Heart right ventricle (tissue), 16 donors: ENCODE measurements around the gene SDCBP2. TPM values are rescaled to one million over a fixed set of nuclear protein-coding genes. Genes with fewer than 3 reads are reported as not detected.

ENCODE experiments used
- ATAC-seq, 8 donors: fragments of 200-7000 bp; cut with Tn5 transposase; one replicate each; pipeline ENCODE4 v1.9.1; 2020; ENCODE audit warnings: mild to moderate bottlenecking in 8 of 8, moderate library complexity in 8 of 8, moderate number of reproducible peaks in 1 of 8
- DNase-seq, 2 donors: peaks; one replicate each; pipeline ENCODE4 v3.0.0-alpha.2; 2020
- H3K27ac ChIP-seq, 10 donors: fragments of 200-600 bp; sonication (generic) in 2 of 10; one replicate each; pipeline versions ENCODE4 v1.5.0 to v1.8.0; 2020 to 2022; ENCODE audit warnings: mild to moderate bottlenecking in 3 of 10
- H3K27me3 ChIP-seq, 7 donors: fragments of 200-600 bp; one replicate each; pipeline ENCODE4 v1.8.0; 2021 to 2022; ENCODE audit warnings: mild to moderate bottlenecking in 2 of 7
- H3K36me3 ChIP-seq, 9 donors: fragments of 200-600 bp; sonication (generic) in 1 of 9; one replicate each; pipeline versions ENCODE4 v1.5.0 to v1.8.0; 2020 to 2022; ENCODE audit warnings: mild to moderate bottlenecking in 2 of 9
- H3K4me1 ChIP-seq, 9 donors: fragments of 200-600 bp; sonication (generic) in 1 of 9; one replicate each; pipeline versions ENCODE4 v1.5.0 to v1.8.0; 2020 to 2022; ENCODE audit warnings: mild to moderate bottlenecking in 4 of 9
- H3K4me3 ChIP-seq, 10 donors: fragments of 200-600 bp; sonication (generic) in 2 of 10; one replicate each; pipeline versions ENCODE4 v1.5.0 to v1.8.0; 2020 to 2022; ENCODE audit warnings: mild to moderate bottlenecking in 7 of 10, moderate library complexity in 2 of 10
- H3K9me3 ChIP-seq, 11 donors: fragments of 200-600 bp in 10 of 11; sonication (generic) in 2 of 11; one replicate each; pipeline versions ENCODE4 v1.5.0 to v1.8.0; 2013 to 2022; ENCODE audit warnings: mild to moderate bottlenecking in 2 of 11, control low read depth in 1 of 11, moderate library complexity in 1 of 11
- CTCF ChIP-seq, 9 donors: fragments of 200-600 bp; sonication (generic) in 2 of 9; IDR thresholded peaks; one replicate each; pipeline versions ENCODE4 v1.5.0 to v1.8.0; 2021 to 2022; ENCODE audit warnings: antibody characterized with exemption in 9 of 9, mild to moderate bottlenecking in 5 of 9, moderate library complexity in 1 of 9
- WGBS, 2 donors: extraction: QIAGEN DNeasy Blood & Tissue Kit; methylation state at CpG; one replicate each; pipeline ENCODE4 v1.1.7; 2013; ENCODE audit warnings: inconsistent platforms in 1 of 2; 5-methylcytosine and 5-hydroxymethylcytosine counted together
- intact Hi-C, 10 donors: fragments of 100-400 bp; cut with DNase I; formaldehyde crosslinking; loops; one replicate each; pipeline versions ENCODE4 v1.11.1 to v1.14.2; 2022
- polyA plus RNA-seq, 2 donors: library from polyadenylated mRNA; stranded (reverse); fragments of 200-250 nt; gene quantifications; one replicate each; pipeline ENCODE4 v1.2.3, GENCODE V29; 2013
- total RNA-seq, 10 donors: library from RNA; stranded (reverse); fragmentation: NEBNext Ultra II Directional in 3 of 10; extraction: Animal tissue kit (Norgen Biotek cat#: 25700) in 3 of 10; gene quantifications; one replicate each; pipeline versions ENCODE4 v1.2.1 to v1.2.4, GENCODE V29; 2021 to 2023
- donor health status: Arrhythmogenic right ventricular cardiomyopathy.
- donor health status: ischemic (EF 13 %, LVEDD 7.1; RV severe dilation, severe dysfunction).
- donor health status: healthy with polysubstance abuse.
- donor health status: DM: no; HTN: yes; CAD: no.
- donor health status: DM: no; HTN: no; CAD: no.
- donor health status: ischemic (EF 25% LVEDD 6.9; RV normal size, moderate dysfunction).
- donor health status: ischemic (EF 25% LVEDD 5.7; RV mildly dilated, moderate dysfunction).
- donor health status: healthy.
- donor health status: DM: yes; HTN: yes; CAD: no.
- donor health status: Ischemic cardiomyopathy.
- donor health status: ischemic (EF 35%, LVEDD 5.7; RV mildly dilated, moderate dysfunction).
- donor health status: nonischemic (EF 11% LVEDD 7.7; RV severe dilation, severe dysfunction).
- donor health status: DM: yes; HTN: yes; CAD: no.
- donor health status: PGD.
- donor health status: ischemic (EF 29% LVEDD 5.4; RV normal size, mild dysfunction).
- donor health status: nonischemic (EF 23%, LVEDD 6.1; RV moderate dilation, normal function).

SDCBP2 gene
- total and polyA plus RNA-seq, 12 donors = 0.62 to 4.3 (median 2.0) TPM

- DNase-seq (no peak), ATAC-seq (no peak)
- WGBS, 2 donors = 85 to 97% methylated on average over 5 of the region's 5 CpGs
- intact Hi-C loops = loop anchor here in 1 of 10 donors (2.0 kb wide), 1 partner anchor 81 kb away; no protein-coding TSS in a partner anchor
- Histone ChIP-seq H3K4me1 (peaks cover 0 to 24% (median 15%) of the 10 kb centered on the region in 9 donors), H3K9me3 (no peaks in the 10 kb centered on the region), H3K27ac (no peak overlapping the region), H3K4me3 (no peak overlapping the region), H3K27me3 (no peaks in the 10 kb centered on the region), H3K36me3 (no peaks in the 10 kb centered on the region)
- TF ChIP-seq CTCF (IDR thresholded peaks at IDR 0.05) = no peak
These were observed 13.1 kb downstream of the SDCBP2 start for GRCh38 chr20:1315804-1316203.

DNA sequence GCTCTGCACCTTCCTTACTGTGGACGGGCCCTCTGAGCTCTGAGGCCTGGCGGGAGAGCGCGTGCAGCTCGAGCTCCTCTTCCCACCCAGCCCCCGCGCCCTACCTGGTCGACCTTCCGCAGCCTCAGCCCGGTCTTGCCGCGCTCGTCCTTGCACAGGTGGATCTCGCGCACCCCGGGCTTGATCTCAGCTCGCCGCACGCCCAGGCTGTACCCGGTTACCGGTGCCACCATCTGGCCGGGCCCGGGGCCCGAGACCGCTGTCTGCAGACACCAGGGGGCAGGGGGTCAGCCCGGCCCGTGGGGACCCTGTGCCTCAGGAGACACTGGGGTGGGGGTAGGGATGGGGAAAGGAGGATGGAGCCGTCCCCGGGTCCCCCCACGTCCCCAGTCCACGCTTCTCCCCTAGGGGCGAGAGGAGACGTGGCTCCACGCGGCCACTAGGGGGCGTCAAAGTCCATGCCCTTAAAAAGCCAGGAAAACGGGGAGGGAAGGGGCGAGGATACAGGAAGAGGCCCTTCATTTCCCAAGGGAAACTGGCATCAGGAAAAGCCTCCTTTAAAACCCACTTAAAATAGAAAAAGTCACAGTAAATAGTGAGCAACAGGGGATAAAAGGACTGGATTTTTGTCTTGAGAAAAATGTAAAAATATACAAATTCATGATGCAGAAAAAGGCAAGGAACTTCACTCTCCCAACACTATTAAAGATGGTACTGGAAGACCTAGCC lies 15.5 kb downstream of the SDCBP2 start:
- H3K4me3 ChIP-seq = peak overlapping the region in 9 of 10 donors; percentile 2 to 40 (median 33)
- 13 to 19% methylated on average over 37 to 38 of the region's 38 CpGs for WGBS, 2 donors

DNA sequence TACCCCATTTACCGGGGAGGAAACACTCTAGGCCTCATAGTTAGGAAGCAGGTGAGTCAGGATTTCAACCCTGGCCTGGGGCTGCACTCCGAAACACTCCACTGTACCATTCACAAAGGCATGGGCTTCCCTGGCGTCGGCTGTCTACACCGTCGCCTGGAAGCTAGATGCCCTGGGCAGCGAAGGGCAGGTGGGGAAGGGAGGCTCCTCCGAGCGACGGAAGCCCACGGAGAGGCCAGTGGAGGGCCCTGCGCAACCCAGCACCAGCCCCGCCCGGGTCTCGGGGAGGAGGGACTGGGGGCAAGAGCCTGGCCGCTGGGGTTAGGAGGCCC lies 16.1 kb downstream of the SDCBP2 start:
- DNase-seq (no peak), ATAC-seq (peak in 4 of 8 donors; percentile 3 to 44 (median 22))
- no peaks in the 10 kb centered on the region for H3K27me3 ChIP-seq
- peaks cover 0 to 18% (median 13%) of the 10 kb centered on the region in 9 donors for H3K4me1 ChIP-seq
- H3K9me3 ChIP-seq = no peaks in the 10 kb centered on the region
- H3K27ac ChIP-seq = no peak overlapping the region
- no peak for TF ChIP-seq CTCF (IDR thresholded peaks at IDR 0.05)
- peak overlapping the region in 4 of 10 donors; percentile 22 to 40 (median 38) for H3K4me3 ChIP-seq
- H3K36me3 ChIP-seq = no peaks in the 10 kb centered on the region
- intact Hi-C loops = loop anchor here in 8 of 10 donors (1.0 to 5.0 kb wide), 8 partner anchors 79 to 156 kb away; partner anchors contain the start of gene FKBP1A (in 1 of the 8)
- WGBS, 2 donors = 73 to 79% methylated on average over 15 to 16 of the region's 16 CpGs

More for the DNA sequence above, 15.5 kb downstream of the SDCBP2 start:
- H3K4me1 ChIP-seq = peaks cover 0 to 18% (median 13%) of the 10 kb centered on the region in 9 donors
- peak; percentile 74 to 97 (median 90) for ATAC-seq
- H3K36me3 ChIP-seq = no peaks in the 10 kb centered on the region
- peak overlapping the region in 5 of 10 donors; percentile 0 to 33 (median 28) for H3K27ac ChIP-seq
- H3K9me3 ChIP-seq = no peaks in the 10 kb centered on the region
- intact Hi-C loops = loop anchor here in 8 of 10 donors (1.0 to 5.0 kb wide), 8 partner anchors 79 to 156 kb away; partner anchors contain the start of gene FKBP1A (in 1 of the 8)
- peak; percentile 79 to 85 for DNase-seq
- peak; percentile 98 to 100 (median 99) for TF ChIP-seq CTCF (IDR thresholded peaks at IDR 0.05)
- H3K27me3 ChIP-seq = no peaks in the 10 kb centered on the region

- no peaks in the 10 kb centered on the region for H3K36me3 ChIP-seq
- no peak overlapping the region for H3K4me3 ChIP-seq
- no peak overlapping the region for H3K27ac ChIP-seq
- peaks cover 0 to 15% (median 13%) of the 10 kb centered on the region in 9 donors for H3K4me1 ChIP-seq
- ATAC-seq (no peak), DNase-seq (no peak)
- no peaks in the 10 kb centered on the region for H3K9me3 ChIP-seq
- H3K27me3 ChIP-seq = no peaks in the 10 kb centered on the region
- intact Hi-C loops = loop anchor here in 6 of 10 donors (2.0 to 5.0 kb wide), 6 partner anchors 80 to 128 kb away; partner anchors contain the start of gene FKBP1A (in 1 of the 6)
- WGBS, 2 donors = 93 to 96% methylated on average over 20 of the region's 20 CpGs
- TF ChIP-seq CTCF (IDR thresholded peaks at IDR 0.05) = no peak
These were observed 16.6 kb downstream of the SDCBP2 start for GRCh38 chr20:1312308-1312707.
